HEK293 (cell line): ENCODE results near the gene NCLN.

Source experiments
- CTCF ChIA-PET: fragments of 350-600 bp; formaldehyde crosslinking; extraction: SDS; loops from one replicate; lab custom pipeline; 2021; ENCODE audit warnings: antibody characterized with exemption; lab: Yijun Ruan, JAX
- POLR2A ChIA-PET: fragments of 300-600 bp; formaldehyde crosslinking; extraction: SDS; loops from one replicate; lab custom pipeline; 2020; ENCODE audit warnings: antibody characterized with exemption, inconsistent platforms; lab: Yijun Ruan, JAX
- H3K27ac ChIP-seq: fragments of 200-500 bp; sonication (Bioruptor generic); 2 replicates; pipeline ENCODE4 v1.5.1; 2014; ENCODE audit warnings: low read depth, low read length, control low read depth, inconsistent platforms; ENCODE audit errors: extremely low read depth
- H3K36me3 ChIP-seq, 2 experiments: fragments of 200-500 bp in 1 of 2; sonication (Bioruptor generic) in 1 of 2; 1 replicate in 1 of 2; 2 replicates in 1 of 2; pipeline ENCODE4 v1.5.1; 2014 to 2017; ENCODE audit warnings: inconsistent platforms in 2 of 2, low read length in 2 of 2; ENCODE audit not compliant: control insufficient read depth in 2 of 2, insufficient read depth in 1 of 2
- H3K4me1 ChIP-seq: fragments of 200-500 bp; sonication (Bioruptor generic); 2 replicates; pipeline ENCODE4 v1.5.1; 2014; ENCODE audit warnings: mild to moderate bottlenecking, low read length, inconsistent platforms; ENCODE audit not compliant: control insufficient read depth, insufficient read depth
- H3K4me3 ChIP-seq: 2 replicates; pipeline ENCODE4 v1.5.1; 2011; ENCODE audit warnings: low read depth, mild to moderate bottlenecking, control low read depth, low read length, moderate library complexity
- H3K9me3 ChIP-seq: fragments of 200-500 bp; sonication (Bioruptor generic); 2 replicates; pipeline ENCODE4 v1.5.1; 2014; ENCODE audit warnings: low read depth, low read length, inconsistent platforms; ENCODE audit not compliant: control insufficient read depth, insufficient read depth
- BCL6B ChIP-seq: fragments of 450-650 bp; formaldehyde crosslinking; IDR thresholded peaks from 2 replicates; pipeline ENCODE4 v1.5.1; 2017; ENCODE audit warnings: missing biosample characterization, missing genetic modification characterization
- KLF1 ChIP-seq: fragments of 450-650 bp; formaldehyde crosslinking; IDR thresholded peaks from 2 replicates; pipeline ENCODE4 v1.5.1; 2016; ENCODE audit warnings: missing biosample characterization, missing genetic modification characterization
- TRIM28 ChIP-seq: IDR thresholded peaks from 2 replicates; pipeline ENCODE4 v1.6.1; 2011; ENCODE audit warnings: low read length, control low read depth, borderline replicate concordance
- ZIC2 ChIP-seq: fragments of 450-650 bp; formaldehyde crosslinking; IDR thresholded peaks from 2 replicates; pipeline ENCODE4 v1.5.1; 2016; ENCODE audit warnings: missing biosample characterization, missing genetic modification characterization
- ZNF10 ChIP-seq: fragments of 450-650 bp; formaldehyde crosslinking; IDR thresholded peaks from 2 replicates; pipeline ENCODE4 v1.5.1; 2017; ENCODE audit warnings: missing biosample characterization, missing genetic modification characterization
- ZNF146 ChIP-seq: fragments of 450-650 bp; formaldehyde crosslinking; IDR thresholded peaks from 2 replicates; pipeline ENCODE4 v1.5.1; 2016; ENCODE audit warnings: missing biosample characterization, missing genetic modification characterization
- ZNF174 ChIP-seq: fragments of 450-650 bp; formaldehyde crosslinking; IDR thresholded peaks from 2 replicates; pipeline ENCODE4 v1.5.0; 2017; ENCODE audit warnings: missing biosample characterization, mild to moderate bottlenecking, missing genetic modification characterization
- ZNF2 ChIP-seq: fragments of 450-650 bp; formaldehyde crosslinking; IDR thresholded peaks from 2 replicates; pipeline ENCODE4 v1.5.1; 2016; ENCODE audit warnings: missing biosample characterization, missing genetic modification characterization
- ZNF280C ChIP-seq: fragments of 450-650 bp; formaldehyde crosslinking; IDR thresholded peaks from 2 replicates; pipeline ENCODE4 v1.5.1; 2016; ENCODE audit warnings: missing biosample characterization, missing genetic modification characterization
- ZNF518A ChIP-seq: fragments of 450-650 bp; formaldehyde crosslinking; conservative IDR thresholded peaks from 2 replicates; pipeline ENCODE4 v1.5.1; 2016; ENCODE audit warnings: low read depth, missing biosample characterization, missing genetic modification characterization
- ZNF600 ChIP-seq: fragments of 450-650 bp; formaldehyde crosslinking; IDR thresholded peaks from 2 replicates; pipeline ENCODE4 v1.5.1; 2016; ENCODE audit warnings: missing biosample characterization, missing genetic modification characterization
- ZNF623 ChIP-seq: fragments of 450-650 bp; formaldehyde crosslinking; IDR thresholded peaks from 2 replicates; pipeline ENCODE4 v1.5.1; 2016; ENCODE audit warnings: missing biosample characterization, missing genetic modification characterization
- ZNF701 ChIP-seq: fragments of 450-650 bp; formaldehyde crosslinking; IDR thresholded peaks from 2 replicates; pipeline ENCODE4 v1.5.1; 2016; ENCODE audit warnings: missing biosample characterization, missing genetic modification characterization
- ZNF792 ChIP-seq: fragments of 450-650 bp; formaldehyde crosslinking; IDR thresholded peaks from 2 replicates; pipeline ENCODE4 v1.5.1; 2016; ENCODE audit warnings: missing biosample characterization, missing genetic modification characterization
- ZNF830 ChIP-seq: fragments of 450-650 bp; IDR thresholded peaks from 2 replicates; pipeline ENCODE4 v1.5.0; 2018; ENCODE audit warnings: missing biosample characterization, missing genetic modification characterization, low read depth, mild to moderate bottlenecking, moderate library complexity

Gene NCLN

GRCh38 chr19:3194106-3195087 lies 8.7 kb downstream of the NCLN start (continued):
- TF ChIP-seq ZNF280C (tag by site-specific recombination) (no peak), ZNF10 (tag by site-specific recombination) (no peak), ZNF701 (tag by site-specific recombination) (no peak), ZNF174 (no peak), KLF1 (tag by site-specific recombination) (peak; percentile 60), ZNF146 (peak; percentile 99), ZNF792 (tag by site-specific recombination) (no peak), ZNF2 (tag by site-specific recombination) (no peak), ZNF600 (tag by site-specific recombination) (no peak), ZNF830 (tag by site-specific recombination) (no peak)

- Histone ChIP-seq H3K27ac (no peak overlapping the region), H3K4me1 (no peaks in the 10 kb centered on the region), H3K9me3 (no peaks in the 10 kb centered on the region), H3K36me3 (peaks cover 0 to 56% of the 10 kb centered on the region in 2 experiments; a peak in 2 of 3 replicates), H3K4me3 (no peak overlapping the region)
- ChIA-PET CTCF (interaction anchor here (0.6 kb wide), 2 partner anchors 32 to 276 kb away, joined by 3 read pairs; no protein-coding TSS in a partner anchor), POLR2A (no interaction called here)
- no peak for TF ChIP-seq TRIM28
- TF ChIP-seq ZNF623 (tag by site-specific recombination) = peak; percentile 90
- TF ChIP-seq ZIC2 = peak; percentile 50; the same call in 1 of the 2 replicates
- no peak for TF ChIP-seq ZNF518A (tag by site-specific recombination)
- no peak for TF ChIP-seq BCL6B
Measured at GRCh38 chr19:3196064-3196932, 10.6 kb downstream of the NCLN start.
